HCT116 (cell line): Measurements from ENCODE around the gene SGCB. TPM values are rescaled to one million over a fixed set of nuclear protein-coding genes. Genes with fewer than 3 reads are reported as not detected.

ENCODE experiments used
- ATAC-seq: fragments of 200-7000 bp; cut with Tn5 transposase; 2 replicates; pipeline ENCODE4 v1.9.1; 2020; ENCODE audit warnings: mild to moderate bottlenecking, moderate library complexity
- BruUV-seq: library from RNA; stranded (reverse); fragments of 400-500 nt; replicated peaks from 2 replicates; lab custom pipeline; 2021; lab: Mats Ljungman, UMichigan
- CTCF ChIA-PET: fragments of 300-600 bp; sonication (Branson Sonifier 250); formaldehyde crosslinking; loops from one replicate; lab custom pipeline; 2021; ENCODE audit warnings: antibody characterized with exemption; lab: Charles Lee
- POLR2A ChIA-PET: fragments of 300-600, 350-600 bp; sonication (Branson Sonifier 250); formaldehyde crosslinking; loops from one replicate; lab custom pipeline; 2021; ENCODE audit warnings: antibody characterized with exemption; lab: Charles Lee
- RAD21 ChIA-PET, 2 experiments: fragments of 300-600 bp; sonication (Branson Sonifier 250); formaldehyde crosslinking; loops; one replicate each; lab custom pipeline; 2023; ENCODE audit warnings: low total read pairs in 2 of 2; ENCODE audit not compliant: uncharacterized antibody in 2 of 2, unreplicated experiment in 2 of 2, low non-redundant PET in 1 of 2; lab: Charles Lee
- DNase-seq: peaks from one replicate; pipeline ENCODE4 v3.0.0-alpha.2; 2010; ENCODE audit warnings: low read depth, low spot score
- H2AFZ ChIP-seq: fragments of 200-600 bp; shearing (Covaris generic), sonication (generic); 2 replicates; pipeline ENCODE4 v1.6.1; 2017; ENCODE audit warnings: low read depth, mixed run types, mixed read lengths, antibody characterized with exemption, low read length; ENCODE audit not compliant: poor library complexity, severe bottlenecking
- H3K27ac ChIP-seq: 2 replicates; pipeline ENCODE4 v1.5.1; 2012; ENCODE audit warnings: low read depth, low read length
- H3K27me3 ChIP-seq: fragments of 200-600 bp; sonication (generic); 2 replicates; pipeline ENCODE4 v1.6.1; 2016; ENCODE audit warnings: mixed run types, low read length, mixed read lengths; ENCODE audit not compliant: insufficient read depth
- H3K36me3 ChIP-seq, 2 experiments: fragments of 200-500 bp in 1 of 2; fragments of 200-600 bp in 1 of 2; sonication (Bioruptor generic) in 1 of 2; sonication (generic) in 1 of 2; 2 replicates each; pipeline versions ENCODE4 v1.5.1 to v1.6.1; 2014 to 2016; ENCODE audit warnings: low read length in 2 of 2, inconsistent platforms in 1 of 2, mixed read lengths in 1 of 2, mixed run types in 1 of 2; ENCODE audit not compliant: insufficient read depth in 2 of 2, control insufficient read depth in 1 of 2
- H3K4me1 ChIP-seq, 2 experiments: fragments of 200-600 bp in 1 of 2; sonication (generic) in 1 of 2; 2 replicates each; pipeline versions ENCODE4 v1.5.1 to v1.6.1; 2012 to 2017; ENCODE audit warnings: low read length in 2 of 2, inconsistent platforms in 1 of 2, mild to moderate bottlenecking in 1 of 2, mixed read lengths in 1 of 2, mixed run types in 1 of 2, moderate library complexity in 1 of 2; ENCODE audit not compliant: insufficient read depth in 2 of 2, control insufficient read depth in 1 of 2
- H3K4me2 ChIP-seq: fragments of 200-600 bp; sonication (generic); 2 replicates; pipeline ENCODE4 v1.6.1; 2017; ENCODE audit warnings: mixed run types, low read length, mixed read lengths
- H3K4me3 ChIP-seq, 2 experiments: fragments of 200-600 bp in 1 of 2; sonication (generic) in 1 of 2; replicated peaks in 1 of 2; 2 replicates each; pipeline ENCODE4 v1.5.1; 2011 to 2016; ENCODE audit warnings: low read length in 2 of 2, control low read depth in 1 of 2, low read depth in 1 of 2, mild to moderate bottlenecking in 1 of 2, mixed read lengths in 1 of 2, mixed run types in 1 of 2
- H3K79me2 ChIP-seq: fragments of 200-600 bp; sonication (generic); 2 replicates; pipeline ENCODE4 v1.6.1; 2017; ENCODE audit warnings: mild to moderate bottlenecking, mixed run types, low read length, moderate library complexity, mixed read lengths; ENCODE audit not compliant: insufficient read depth
- H3K9ac ChIP-seq: fragments of 200-600 bp; sonication (generic); 2 replicates; pipeline ENCODE4 v1.6.1; 2016; ENCODE audit warnings: low read length, mixed read lengths
- H3K9me2 ChIP-seq: fragments of 200-600 bp; sonication (generic), shearing (Covaris generic); 2 replicates; pipeline ENCODE4 v1.6.1; 2017; ENCODE audit warnings: mixed run types, mild to moderate bottlenecking, moderate library complexity; ENCODE audit not compliant: insufficient read depth
- H3K9me3 ChIP-seq, 2 experiments: fragments of 200-500 bp in 1 of 2; fragments of 200-600 bp in 1 of 2; sonication (Bioruptor generic) in 1 of 2; sonication (generic) in 1 of 2; 2 replicates each; pipeline ENCODE4 v1.6.1; 2014 to 2017; ENCODE audit warnings: low read length in 2 of 2, mixed read lengths in 2 of 2, inconsistent platforms in 1 of 2, low read depth in 1 of 2, mild to moderate bottlenecking in 1 of 2, mixed run types in 1 of 2, moderate library complexity in 1 of 2; ENCODE audit not compliant: control insufficient read depth in 1 of 2, insufficient read depth in 1 of 2
- H4K20me1 ChIP-seq: fragments of 200-600 bp; sonication (generic), shearing (Covaris generic); 2 replicates; pipeline ENCODE4 v1.6.1; 2017; ENCODE audit warnings: mixed run types, mild to moderate bottlenecking, moderate library complexity; ENCODE audit not compliant: insufficient read depth
- CBX3 ChIP-seq: IDR thresholded peaks from 2 replicates; pipeline ENCODE4 v1.6.1; 2012; ENCODE audit warnings: low read depth
- CEBPB ChIP-seq: IDR thresholded peaks from 2 replicates; pipeline ENCODE4 v1.6.1; 2012; ENCODE audit warnings: low read depth
- EGR1 ChIP-seq: IDR thresholded peaks from 2 replicates; pipeline ENCODE4 v1.6.1; 2012; ENCODE audit warnings: low read depth
- EZH2 ChIP-seq: fragments of 200-600 bp; sonication (generic); IDR thresholded peaks from 2 replicates; pipeline ENCODE4 v1.6.1; 2017; ENCODE audit warnings: antibody characterized with exemption, mixed run types
- REST ChIP-seq: IDR thresholded peaks from 2 replicates; pipeline ENCODE4 v1.6.1; 2012; ENCODE audit warnings: low read depth
- SIN3A ChIP-seq: IDR thresholded peaks from 2 replicates; pipeline ENCODE4 v1.6.1; 2012; ENCODE audit warnings: low read depth
- SP1 ChIP-seq: IDR thresholded peaks from 2 replicates; pipeline ENCODE4 v1.6.1; 2012; ENCODE audit warnings: low read depth
- SRF ChIP-seq: IDR thresholded peaks from 2 replicates; pipeline ENCODE4 v1.6.1; 2012; ENCODE audit warnings: low read depth
- YY1 ChIP-seq: IDR thresholded peaks from 2 replicates; pipeline ENCODE4 v1.6.1; 2011; ENCODE audit warnings: low read length, low read depth, moderate library complexity, mild to moderate bottlenecking; ENCODE audit not compliant: insufficient replicate concordance; ENCODE audit errors: extremely low read depth
- ZBTB33 ChIP-seq: IDR thresholded peaks from 2 replicates; pipeline ENCODE4 v1.6.1; 2011; ENCODE audit warnings: mild to moderate bottlenecking, low read length, moderate library complexity; ENCODE audit not compliant: insufficient replicate concordance; ENCODE audit errors: extremely low read depth
- intact Hi-C: fragments of 100-400 bp; cut with micrococcal nuclease; formaldehyde crosslinking; loops from 2 replicates; pipeline ENCODE4 v1.10.0; 2022
- total RNA-seq: library from RNA; stranded (reverse); gene quantifications from one replicate; pipeline ENCODE4 v1.2.1, GENCODE V29; 2021; ENCODE audit not compliant: unreplicated experiment
- TF ChIP-seq, protein P1 (sequence below), 3 experiments: fragments of 200-600 bp in 1 of 3; sonication (generic) in 1 of 3; IDR thresholded peaks in 2 of 3; conservative IDR thresholded peaks in 1 of 3; 2 replicates each; pipeline ENCODE4 v1.5.1; 2012 to 2017; ENCODE audit warnings: low read depth in 2 of 3, low read length in 2 of 3, antibody characterized with exemption in 1 of 3, borderline replicate concordance in 1 of 3, control low read depth in 1 of 3, mild to moderate bottlenecking in 1 of 3, mixed read lengths in 1 of 3, mixed run types in 1 of 3, moderate library complexity in 1 of 3; ENCODE audit not compliant: insufficient read depth in 1 of 3

The SGCB gene
- total RNA-seq, 1 experiment from 2014 or later: 18.3 TPM

DNA sequence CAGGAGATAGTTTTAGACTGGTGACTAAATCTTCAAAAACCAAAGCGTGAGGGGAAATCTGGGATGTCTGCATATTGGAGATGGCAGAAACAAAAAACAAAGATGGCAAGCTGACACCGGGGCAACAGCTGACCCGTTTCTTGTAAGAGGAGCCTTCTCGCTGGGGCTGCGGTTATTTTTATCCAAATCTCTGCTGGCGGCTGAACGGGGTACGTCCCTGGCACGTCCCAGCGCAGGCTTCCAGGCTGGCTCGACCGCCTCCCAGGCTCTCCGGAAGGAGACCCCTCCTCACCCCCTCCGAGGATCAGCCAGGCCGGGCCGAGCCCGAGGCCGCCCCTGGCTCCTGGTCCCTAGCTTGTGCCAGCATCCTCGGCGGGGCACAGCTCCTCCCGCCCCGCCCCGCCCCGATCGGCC lies 403 bp downstream of the SGCB start:
- ATAC-seq (peak; percentile 81), DNase-seq (no peak)
- no peak for TF ChIP-seq EZH2
- no peak for TF ChIP-seq REST
- H3K4me1 ChIP-seq: peaks cover 6 to 12% of the 10 kb centered on the region in 2 experiments; a peak in 2 of 4 replicates
- H3K79me2 ChIP-seq: no peaks in the 10 kb centered on the region; the same call in 1 of the 2 replicates
- BruUV-seq: no TSS peak
- peak overlapping the region; percentile 69 to 74 for H3K4me3 ChIP-seq
- H3K9ac ChIP-seq: peak overlapping the region; percentile 57
- no peaks in the 10 kb centered on the region for H3K9me2 ChIP-seq
- H3K27me3 ChIP-seq: peaks cover 19% of the 10 kb centered on the region; the same call in 1 of the 2 replicates
- peak overlapping the region; percentile 84 for H3K4me2 ChIP-seq
- ChIA-PET CTCF (interaction anchor here (1.0 kb wide), 1 partner anchor 205 kb away, joined by 3 read pairs; no protein-coding TSS in a partner anchor), POLR2A (no interaction called here), RAD21 (no interaction called here)
- H2AFZ ChIP-seq: peak overlapping the region; percentile 66
- no peaks in the 10 kb centered on the region; a peak in 1 of 4 replicates for H3K36me3 ChIP-seq
- no peaks in the 10 kb centered on the region for H4K20me1 ChIP-seq
- no peaks in the 10 kb centered on the region for H3K9me3 ChIP-seq
- no peak overlapping the region for H3K27ac ChIP-seq
- intact Hi-C loops: no loop called here

GRCh38 chr4:52036886-52037530 lies 1.1 kb downstream of the SGCB start:
- ChIA-PET CTCF (interaction anchor here (1.0 kb wide), 1 partner anchor 11 kb away, joined by 3 read pairs; no protein-coding TSS in a partner anchor), RAD21 (no interaction called here), POLR2A (no interaction called here)
- Histone ChIP-seq H3K36me3 (no peaks in the 10 kb centered on the region; a peak in 1 of 4 replicates), H3K9me2 (no peaks in the 10 kb centered on the region), H3K9ac (peak overlapping the region; percentile 57), H2AFZ (peak overlapping the region; percentile 66), H3K4me2 (peak overlapping the region; percentile 84), H4K20me1 (no peaks in the 10 kb centered on the region), H3K4me3 (peak overlapping the region; percentile 69 to 74), H3K27me3 (peaks cover 13% of the 10 kb centered on the region; the same call in 1 of the 2 replicates), H3K9me3 (no peaks in the 10 kb centered on the region), H3K79me2 (no peaks in the 10 kb centered on the region; the same call in 1 of the 2 replicates), H3K27ac (no peak overlapping the region), H3K4me1 (peaks cover 6 to 12% of the 10 kb centered on the region in 2 experiments; a peak in 2 of 4 replicates)
- no peak for ATAC-seq
- intact Hi-C loops: no loop called here
- BruUV-seq: TSS peak; percentile 37
- DNase-seq: no peak
- TF ChIP-seq CEBPB: no peak
- TF ChIP-seq EGR1: no peak
- TF ChIP-seq SRF: no peak
- no peak for TF ChIP-seq YY1
- TF ChIP-seq, protein P1, sequence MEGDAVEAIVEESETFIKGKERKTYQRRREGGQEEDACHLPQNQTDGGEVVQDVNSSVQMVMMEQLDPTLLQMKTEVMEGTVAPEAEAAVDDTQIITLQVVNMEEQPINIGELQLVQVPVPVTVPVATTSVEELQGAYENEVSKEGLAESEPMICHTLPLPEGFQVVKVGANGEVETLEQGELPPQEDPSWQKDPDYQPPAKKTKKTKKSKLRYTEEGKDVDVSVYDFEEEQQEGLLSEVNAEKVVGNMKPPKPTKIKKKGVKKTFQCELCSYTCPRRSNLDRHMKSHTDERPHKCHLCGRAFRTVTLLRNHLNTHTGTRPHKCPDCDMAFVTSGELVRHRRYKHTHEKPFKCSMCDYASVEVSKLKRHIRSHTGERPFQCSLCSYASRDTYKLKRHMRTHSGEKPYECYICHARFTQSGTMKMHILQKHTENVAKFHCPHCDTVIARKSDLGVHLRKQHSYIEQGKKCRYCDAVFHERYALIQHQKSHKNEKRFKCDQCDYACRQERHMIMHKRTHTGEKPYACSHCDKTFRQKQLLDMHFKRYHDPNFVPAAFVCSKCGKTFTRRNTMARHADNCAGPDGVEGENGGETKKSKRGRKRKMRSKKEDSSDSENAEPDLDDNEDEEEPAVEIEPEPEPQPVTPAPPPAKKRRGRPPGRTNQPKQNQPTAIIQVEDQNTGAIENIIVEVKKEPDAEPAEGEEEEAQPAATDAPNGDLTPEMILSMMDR (IDR thresholded peaks at IDR 0.05 in 2 of 3, conservative IDR thresholded peaks at IDR 0.05 in 1 of 3; ENCODE audit: borderline replicate concordance in 1 of 3, insufficient read depth in 1 of 3, low read depth in 2 of 3, low read length in 2 of 3): no peak
- no peak for TF ChIP-seq CBX3
- TF ChIP-seq SIN3A: no peak
- no peak for TF ChIP-seq ZBTB33
- TF ChIP-seq SP1: no peak
